ENCODE results near the gene ATXN7L3.
"Not testable (repeated sequence)": the region's sequence is repeated elsewhere in the genome, so short reads cannot be mapped to it uniquely, and the experiment has no call there.

ATXN7L3 gene

DNA sequence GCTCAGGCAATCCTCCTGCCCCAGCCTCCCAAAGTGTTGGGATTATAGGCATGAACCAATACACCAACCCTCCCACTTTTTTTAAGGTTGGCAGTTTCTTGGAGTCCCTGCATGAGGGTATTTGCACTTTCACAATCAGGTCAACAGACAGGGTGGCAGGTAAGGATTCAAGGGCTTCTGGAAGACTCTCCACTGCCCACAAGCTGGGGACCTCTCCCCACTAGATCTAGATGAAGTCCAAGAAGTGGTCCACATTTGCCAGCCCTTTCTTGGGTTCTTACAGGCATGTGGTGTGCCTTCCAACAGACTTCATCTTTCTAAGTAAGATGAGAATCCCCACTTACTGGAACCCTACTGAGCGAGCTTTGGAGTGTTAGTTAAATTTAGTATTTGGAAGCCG lies 25.3 kb downstream of the ATXN7L3 start:
- no peak for DNase-seq (ENCODE audit: low read depth)

DNA sequence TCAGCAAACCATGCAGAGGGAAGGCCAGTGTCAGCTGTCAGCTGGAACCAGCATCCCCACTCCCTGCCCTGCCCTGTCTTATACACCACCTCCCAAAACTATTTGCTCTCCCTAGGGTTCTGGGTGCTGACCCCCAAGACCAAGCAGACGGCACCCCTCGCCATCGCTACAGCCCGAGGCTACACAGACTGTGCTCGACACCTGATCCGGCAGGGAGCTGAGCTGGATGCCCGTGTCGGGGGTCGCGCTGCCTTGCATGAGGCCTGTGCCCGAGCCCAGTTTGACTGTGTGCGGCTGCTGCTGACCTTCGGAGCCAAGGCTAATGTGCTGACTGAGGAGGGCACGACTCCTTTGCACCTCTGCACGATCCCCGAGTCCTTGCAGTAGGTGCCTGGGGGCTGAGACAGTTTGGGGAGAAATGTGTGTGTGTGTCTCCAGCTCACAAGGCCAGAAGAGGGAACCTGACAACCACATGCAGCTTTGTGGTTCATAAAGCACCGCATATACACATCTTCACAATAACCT lies 27.7 kb downstream of the ATXN7L3 start:
- DNase-seq (ENCODE audit: low read depth) = no peak

DNA sequence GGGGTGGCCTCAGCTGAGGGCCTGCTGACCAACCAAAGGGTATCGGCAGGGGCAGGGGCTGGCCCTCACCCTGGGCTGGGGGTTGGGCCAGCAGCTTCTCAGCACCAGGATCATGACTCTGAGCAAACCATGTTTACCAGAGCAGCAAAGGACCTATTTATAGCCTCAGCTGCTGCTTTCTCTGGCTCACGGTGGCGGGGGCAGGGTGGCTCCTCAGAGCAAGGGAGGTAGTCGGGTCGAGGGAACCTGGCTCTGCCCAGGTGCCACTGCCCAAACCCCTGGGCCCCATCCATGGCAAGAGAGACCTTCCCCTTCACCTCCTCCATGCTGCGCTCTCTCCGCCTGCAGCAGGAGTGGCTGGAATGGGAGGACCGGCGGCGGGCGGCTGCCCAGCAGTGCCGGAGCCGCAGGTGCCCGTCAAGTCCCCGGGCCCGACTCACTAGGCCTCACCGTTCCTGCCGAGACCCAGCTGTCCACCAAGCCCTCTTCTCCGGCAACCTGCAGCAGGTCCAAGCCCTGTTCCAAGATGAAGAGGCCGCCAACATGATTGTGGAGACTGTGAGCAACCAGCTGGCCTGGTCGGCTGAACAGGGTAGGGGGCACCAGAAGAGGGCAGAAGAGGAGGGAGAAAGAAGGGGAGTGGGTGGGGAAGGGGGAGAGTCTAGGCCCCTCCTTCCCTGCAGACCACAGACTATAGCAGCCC lies 29.0 kb downstream of the ATXN7L3 start, which contains the start of gene ASB16:
Gene ASB16, plus strand, starts transcription at position 206 of the 703 bp plus-strand sequence. Its CDS starts 86 bp downstream, at position 292.
- DNase-seq (ENCODE audit: low read depth) = no peak

DNA sequence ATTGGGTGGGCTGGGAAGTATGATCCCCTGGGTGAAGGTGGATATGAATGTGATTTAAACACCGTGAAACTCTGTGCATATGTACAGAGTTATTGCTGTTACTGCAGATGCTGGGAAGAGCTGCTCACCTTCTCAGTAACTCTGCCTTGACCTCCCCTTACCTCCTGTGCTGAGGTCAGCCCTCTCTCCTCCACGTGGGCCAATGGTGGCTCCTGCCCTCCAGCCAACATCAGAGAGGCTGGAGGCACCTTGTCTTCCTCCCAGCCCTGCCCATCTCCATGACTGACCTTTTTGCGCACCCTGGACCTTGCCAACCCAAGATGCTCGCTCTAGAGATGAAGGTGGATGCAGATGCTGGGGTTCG lies 29.6 kb downstream of the ATXN7L3 start:
- DNase-seq (ENCODE audit: low read depth) = no peak

DNA sequence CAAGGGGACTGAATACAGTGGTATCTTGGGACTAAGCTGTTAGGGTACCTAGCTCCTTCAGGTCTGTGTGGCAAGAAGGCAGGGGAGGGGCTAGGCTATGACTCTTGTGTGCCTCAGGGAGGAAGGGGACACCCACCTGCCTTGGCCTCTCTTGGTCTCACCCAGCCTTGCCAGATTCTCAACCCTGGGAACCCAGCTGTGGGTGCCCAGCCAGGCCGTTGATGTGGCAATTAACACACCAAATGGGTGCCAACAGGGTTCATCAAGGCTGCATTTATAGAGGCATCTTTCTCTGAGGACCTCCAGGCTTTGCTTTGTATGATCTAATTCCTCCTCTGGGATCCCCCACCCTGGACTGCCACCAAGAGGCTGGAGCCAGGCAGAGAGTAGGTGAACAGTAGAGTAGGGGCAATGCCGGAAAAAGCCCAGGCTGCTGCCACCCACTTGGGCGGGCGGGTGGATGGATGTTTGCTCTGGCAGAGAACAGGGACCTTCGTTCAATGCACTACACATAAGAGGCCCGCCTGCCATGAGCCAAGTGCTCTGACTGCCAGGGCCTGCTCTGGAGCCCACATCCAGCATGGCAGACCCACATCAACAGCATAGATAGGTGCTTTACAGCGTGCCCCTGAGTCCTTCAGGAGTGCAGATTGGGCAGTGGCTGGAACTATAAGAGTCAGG lies 32.4 kb downstream of the ATXN7L3 start:
- DNase-seq (ENCODE audit: low read depth) = no peak

DNA sequence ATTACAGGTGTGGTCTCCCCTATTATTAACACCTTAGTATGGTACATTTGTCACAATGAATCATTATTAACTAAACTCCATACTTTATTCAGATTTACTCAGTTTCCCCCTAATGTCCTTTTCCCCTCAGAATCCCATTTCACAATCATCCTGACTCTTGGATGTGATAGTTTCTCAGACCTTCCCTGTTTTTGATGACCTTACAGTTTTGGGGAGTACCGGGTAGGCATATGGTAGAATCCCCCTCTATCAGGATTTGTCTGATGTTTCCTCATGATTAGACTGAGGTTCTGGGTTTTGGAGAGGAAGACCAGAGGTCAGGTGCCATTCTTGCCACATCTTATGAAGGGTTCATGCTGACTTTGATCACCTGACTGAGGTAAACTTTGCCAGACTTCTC lies 35.2 kb downstream of the ATXN7L3 start:
- DNase-seq (ENCODE audit: low read depth) = no peak

DNA sequence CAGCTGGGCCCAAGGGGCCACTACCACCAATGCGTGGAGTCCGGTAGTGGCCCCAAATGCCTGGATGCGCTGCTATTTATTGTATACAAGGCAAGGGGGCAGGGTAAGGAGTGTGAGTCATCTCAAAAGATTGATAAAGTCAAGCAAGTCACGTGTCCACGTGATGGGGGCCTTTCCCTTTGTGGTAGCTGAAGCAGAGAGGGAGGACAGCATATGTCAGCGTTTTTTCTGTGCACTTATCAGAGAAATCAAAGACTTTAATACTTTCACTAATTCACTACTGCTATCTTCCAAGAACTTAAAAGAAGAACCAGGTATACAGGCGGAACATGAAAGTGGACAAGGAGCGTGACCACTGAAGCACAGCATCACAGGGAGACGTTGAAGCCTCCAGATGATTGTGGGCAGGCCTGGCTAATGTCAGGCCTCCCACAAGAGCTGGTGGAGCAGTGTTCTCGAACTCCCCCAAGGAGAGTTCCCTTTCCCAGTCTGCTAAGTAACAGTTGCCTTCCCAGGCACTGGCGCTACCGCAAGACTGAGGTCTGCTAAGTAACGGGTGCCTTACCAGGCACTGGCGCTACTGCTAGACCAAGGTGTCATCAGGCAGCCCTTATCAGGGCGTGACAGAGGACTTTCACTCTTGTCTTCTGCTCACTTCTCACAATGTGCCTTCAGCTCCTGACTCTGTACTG lies 40.0 kb downstream of the ATXN7L3 start:
- DNase-seq (ENCODE audit: low read depth) = peak; percentile 11

DNA sequence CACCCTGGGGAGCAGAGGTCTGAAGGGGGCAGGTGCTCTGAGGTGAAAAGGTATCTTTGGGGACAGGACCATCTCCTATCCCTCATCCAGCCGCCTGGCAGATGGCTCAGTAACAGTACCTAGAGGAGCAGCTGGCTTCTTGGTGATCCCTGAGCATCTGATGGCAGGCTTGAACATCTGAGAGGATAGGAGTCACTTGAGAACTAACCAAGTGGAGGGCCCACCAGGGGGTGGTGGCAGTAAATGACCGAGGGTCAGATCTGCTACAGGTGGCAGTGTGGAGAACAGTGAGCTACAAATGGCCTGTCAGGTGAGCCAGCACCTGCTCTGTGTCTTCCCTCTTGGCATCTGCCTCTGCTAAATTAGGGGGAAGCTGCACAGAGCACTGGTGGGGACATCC lies 44.2 kb downstream of the ATXN7L3 start:
- no peak for DNase-seq (ENCODE audit: low read depth)

DNA sequence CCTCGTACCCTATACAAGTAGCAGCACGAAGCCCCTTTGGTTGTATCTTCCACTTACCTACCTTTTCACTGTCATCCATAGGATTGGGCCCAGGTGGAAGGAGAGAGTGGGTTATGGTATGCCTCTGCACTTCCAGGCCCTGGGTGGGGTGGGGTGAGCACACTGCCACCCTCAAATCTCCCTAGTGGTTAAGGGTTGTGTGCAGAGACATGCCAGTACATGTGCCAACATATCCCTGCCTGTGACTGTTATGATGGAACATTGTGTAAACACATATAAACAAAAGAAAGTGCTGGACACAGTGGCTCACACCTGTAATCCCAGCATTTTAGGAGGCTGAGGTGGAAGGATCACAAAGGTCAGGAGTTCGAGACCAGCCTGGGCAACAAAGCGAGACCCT lies 46.8 kb downstream of the ATXN7L3 start:
- no peak for DNase-seq (ENCODE audit: low read depth)

DNA sequence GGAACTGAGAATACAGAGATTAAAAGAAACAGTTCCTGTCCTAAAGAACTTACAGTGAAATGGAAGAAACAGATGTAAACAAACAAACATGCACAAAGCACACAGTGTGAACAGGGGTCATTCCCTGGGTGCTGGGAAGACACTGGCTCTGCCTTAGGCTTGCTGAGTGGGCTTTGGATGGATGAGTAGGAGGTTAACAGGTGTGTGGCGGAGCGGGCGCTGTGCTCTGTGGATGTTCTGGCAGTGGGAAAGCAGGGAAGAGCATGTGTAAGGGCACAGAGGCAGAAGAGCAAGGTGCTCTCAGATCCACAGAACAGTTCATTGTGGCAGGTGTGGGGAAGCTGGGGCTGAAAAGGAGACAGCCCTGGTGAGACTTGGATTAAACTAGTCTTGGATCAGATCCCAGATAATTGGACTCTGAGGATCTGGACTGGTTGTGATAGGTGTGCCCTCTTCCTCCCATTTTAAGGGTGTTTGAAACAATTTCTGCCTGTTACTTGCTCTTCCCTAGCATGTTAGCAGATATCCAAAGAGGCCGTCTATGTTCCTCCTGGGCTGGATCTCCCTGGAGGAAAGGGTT lies 49.8 kb downstream of the ATXN7L3 start:
- no peak for DNase-seq (ENCODE audit: low read depth)

DNA sequence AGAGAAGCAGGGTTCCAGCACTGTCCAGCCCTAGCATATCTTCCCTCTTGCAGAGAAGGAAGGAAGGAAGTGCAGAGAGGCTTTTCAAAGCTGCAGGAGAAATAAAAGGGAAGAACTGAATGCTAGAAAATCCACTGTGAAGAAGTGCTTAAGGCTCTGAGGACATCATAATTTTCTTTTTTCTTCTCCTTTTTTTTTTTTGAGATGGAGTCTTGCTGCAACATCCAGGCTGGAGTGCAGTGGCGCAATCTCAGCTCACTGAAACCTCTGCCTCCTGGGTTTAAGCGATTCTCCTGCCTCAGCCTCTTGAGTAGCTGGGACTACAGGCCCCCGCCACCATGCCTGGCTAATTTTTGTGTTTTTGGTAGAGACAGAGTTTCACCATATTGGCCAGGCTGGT lies 50.6 kb downstream of the ATXN7L3 start:
- not testable (repeated sequence) for DNase-seq (ENCODE audit: low read depth)

DNA sequence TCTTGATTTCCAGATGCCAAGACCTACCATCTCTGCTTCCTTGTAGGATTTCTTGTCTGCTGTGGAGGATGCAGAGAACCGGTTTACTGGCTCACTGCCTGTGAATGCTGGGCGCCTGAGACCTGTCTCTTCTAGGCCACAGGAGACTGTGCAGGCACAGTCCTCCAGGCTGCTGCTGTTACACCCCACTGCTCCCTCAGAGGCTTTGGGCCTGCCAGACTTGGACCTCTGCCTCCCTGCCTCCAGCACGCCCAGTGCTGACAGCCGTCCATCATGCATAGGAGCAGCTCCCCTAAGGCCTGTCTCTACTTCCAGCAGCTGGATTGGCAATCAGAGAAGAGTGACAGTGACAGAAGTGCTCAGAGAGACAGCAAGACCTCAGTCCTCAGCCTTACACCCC lies 51.9 kb downstream of the ATXN7L3 start:
- no peak for DNase-seq (ENCODE audit: low read depth)

DNA sequence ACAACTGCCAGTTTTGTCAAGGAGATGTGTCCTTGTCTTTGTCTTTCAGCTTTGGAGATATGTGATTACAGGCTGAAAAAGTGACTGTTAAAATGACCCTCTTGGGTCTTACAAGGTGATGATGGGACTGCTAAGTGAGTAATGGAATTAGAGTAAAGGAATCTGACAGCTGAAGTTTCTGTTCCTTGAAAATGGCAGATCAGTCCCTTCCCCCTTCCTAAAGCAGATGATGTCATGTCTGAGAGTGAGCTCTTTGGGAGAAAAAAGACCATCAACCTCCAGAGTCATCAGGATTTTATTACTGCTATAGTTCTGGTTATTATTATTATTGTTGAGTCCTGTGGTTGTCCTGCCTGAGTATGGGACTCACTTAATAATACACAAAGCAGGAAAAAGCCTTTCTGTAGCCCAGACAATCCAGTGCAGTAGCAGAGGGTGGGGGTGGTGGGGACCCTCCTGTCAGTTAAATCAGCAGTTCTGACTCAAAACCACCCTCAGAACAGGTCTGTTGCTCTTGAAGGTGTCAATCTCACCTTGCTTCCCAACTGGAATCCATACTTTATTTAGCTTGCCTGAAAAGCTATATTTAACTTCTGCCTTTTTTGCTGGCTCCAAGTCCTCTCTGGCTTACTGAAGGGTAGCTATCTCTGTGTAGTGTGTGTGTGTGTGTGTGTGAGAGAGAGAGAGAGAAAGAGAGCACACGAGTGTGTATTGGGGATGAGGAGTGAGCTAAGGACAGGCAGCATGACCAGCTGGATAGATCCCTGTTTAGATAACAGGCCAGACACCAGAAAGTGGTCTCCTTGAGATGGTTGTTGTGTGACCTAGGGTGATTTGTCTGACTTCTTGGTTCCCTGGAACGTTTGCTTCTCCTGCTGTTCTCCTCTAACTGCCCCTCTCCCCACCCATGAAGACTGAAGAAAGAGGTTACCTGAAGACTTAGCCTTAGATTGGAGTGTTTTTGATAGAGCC lies 53.0 kb downstream of the ATXN7L3 start:
- no peak for DNase-seq (ENCODE audit: low read depth)

DNA sequence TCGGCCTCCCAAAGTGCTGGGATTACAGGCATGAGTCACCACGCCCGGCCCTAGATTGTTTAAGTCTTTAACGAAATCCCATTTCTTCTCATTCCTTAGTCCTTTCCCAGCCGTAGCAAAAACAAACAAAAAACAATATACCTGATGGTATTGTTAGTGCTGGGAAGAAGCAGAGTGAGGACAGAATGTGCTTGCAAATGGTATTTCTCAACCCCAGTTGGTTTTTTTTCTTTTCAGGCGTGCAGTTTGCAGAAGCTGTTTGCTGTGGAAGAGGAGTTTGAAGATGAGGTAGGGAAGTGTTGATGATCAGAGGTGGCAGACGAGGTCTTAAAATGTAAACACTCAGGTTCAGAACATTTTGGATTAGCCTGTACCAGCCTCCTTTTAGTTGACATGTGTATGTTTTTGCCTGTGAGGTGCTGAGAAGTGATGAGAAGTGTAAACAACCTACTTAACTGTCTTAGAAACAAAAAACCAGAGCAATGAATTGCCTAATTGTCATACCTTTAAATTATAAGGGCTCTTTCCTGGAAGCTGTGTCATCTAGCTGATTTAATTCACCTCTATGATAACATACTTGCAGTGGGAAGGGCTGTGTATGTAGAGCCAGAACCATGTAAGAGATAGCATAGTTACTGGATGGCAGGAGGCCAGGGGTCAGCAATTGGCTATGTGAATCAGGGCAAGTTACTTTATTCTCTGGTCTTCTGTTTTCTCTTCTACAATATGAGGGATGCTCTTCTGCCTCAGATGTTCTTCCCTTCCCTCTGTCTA lies 54.5 kb downstream of the ATXN7L3 start:
- DNase-seq (ENCODE audit: low read depth) = no peak

DNA sequence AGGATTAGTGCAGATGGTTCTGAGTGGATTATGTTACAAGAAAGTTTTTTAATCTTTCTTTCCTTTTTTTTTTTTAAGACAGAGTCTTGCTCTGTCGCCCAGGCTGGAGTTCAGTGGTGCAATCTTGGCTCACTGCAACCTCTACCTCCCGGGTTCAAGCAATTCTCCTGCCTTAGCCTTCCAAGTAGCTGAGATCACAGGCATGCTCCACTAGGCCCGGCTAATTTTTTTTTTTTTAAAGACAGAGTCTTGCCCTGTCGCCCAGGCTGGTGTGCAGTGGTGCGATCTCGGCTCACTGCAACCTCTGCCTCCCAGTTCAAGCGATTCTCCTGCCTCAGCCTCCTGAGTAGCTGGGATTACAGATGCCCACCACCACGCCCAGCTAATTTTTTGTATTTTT lies 55.8 kb downstream of the ATXN7L3 start:
- DNase-seq (ENCODE audit: low read depth) = not testable (repeated sequence)
